ENCODE measurements around the gene MTUS2. TPM values are rescaled to one million over a fixed set of nuclear protein-coding genes. Genes with fewer than 3 reads are reported as not detected.

The MTUS2 gene
- under 1 TPM in 3 of 4 donors, not detected in 1; 0.26 to 0.72 (median 0.38) TPM for total RNA-seq

DNA sequence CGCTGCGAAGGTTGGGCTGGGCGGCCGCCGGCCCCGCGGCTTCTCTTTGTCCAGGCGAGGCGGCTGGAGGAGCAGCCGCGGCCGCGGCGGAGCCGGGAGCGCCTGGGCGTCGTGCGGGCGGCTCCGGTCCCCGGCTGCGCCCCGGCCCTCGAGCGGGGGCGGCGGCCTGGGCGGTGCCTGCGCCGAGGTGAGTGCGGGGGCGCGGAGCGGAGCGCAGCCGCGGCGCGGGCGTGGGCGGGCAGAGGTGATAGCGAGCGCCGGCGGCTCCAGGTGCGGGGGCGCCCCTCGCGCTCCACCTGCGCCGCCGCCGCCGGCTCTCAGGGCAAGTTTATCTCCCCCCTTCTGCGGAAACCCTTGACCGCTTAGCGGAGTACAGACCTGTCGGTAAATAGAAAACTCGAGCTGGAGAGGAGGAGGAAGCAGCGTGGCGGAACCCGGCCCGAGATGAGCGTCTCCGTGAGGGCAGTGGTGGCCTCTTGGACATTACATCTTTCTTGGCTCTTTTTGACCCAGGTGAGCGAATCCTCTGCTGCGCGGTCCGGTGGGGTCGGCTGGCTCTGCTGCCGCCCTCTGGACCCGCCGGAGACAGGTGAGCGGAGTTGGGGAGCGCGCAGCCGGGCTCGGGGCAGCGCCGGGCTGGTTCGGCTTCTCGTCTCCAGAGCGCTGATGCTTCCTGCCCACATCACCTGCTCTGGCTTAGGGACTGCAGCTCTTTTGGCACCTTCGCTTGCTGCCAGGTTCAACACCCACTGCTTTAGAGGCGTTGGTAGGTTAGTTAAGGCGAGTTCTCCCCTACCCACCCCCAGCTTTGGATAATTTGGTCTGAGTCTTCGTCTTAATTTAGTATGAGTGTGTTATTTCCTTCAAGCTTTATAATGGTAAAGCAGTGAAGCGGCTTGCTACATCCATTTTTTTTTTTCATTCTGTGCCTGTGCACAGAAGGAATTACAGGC lies at the start of gene MTUS2:
TSS of gene MTUS2 (plus strand) at position 241 of the 953 bp plus-strand sequence.
- no peak for DNase-seq (ENCODE audit: low spot score in 2 of 2)
- TF ChIP-seq EP300 (IDR thresholded peaks at IDR 0.05): no peak
- TF ChIP-seq, protein P1, sequence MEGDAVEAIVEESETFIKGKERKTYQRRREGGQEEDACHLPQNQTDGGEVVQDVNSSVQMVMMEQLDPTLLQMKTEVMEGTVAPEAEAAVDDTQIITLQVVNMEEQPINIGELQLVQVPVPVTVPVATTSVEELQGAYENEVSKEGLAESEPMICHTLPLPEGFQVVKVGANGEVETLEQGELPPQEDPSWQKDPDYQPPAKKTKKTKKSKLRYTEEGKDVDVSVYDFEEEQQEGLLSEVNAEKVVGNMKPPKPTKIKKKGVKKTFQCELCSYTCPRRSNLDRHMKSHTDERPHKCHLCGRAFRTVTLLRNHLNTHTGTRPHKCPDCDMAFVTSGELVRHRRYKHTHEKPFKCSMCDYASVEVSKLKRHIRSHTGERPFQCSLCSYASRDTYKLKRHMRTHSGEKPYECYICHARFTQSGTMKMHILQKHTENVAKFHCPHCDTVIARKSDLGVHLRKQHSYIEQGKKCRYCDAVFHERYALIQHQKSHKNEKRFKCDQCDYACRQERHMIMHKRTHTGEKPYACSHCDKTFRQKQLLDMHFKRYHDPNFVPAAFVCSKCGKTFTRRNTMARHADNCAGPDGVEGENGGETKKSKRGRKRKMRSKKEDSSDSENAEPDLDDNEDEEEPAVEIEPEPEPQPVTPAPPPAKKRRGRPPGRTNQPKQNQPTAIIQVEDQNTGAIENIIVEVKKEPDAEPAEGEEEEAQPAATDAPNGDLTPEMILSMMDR (IDR thresholded peaks at IDR 0.05): no peak
- TF ChIP-seq POLR2AphosphoS5 (IDR thresholded peaks at IDR 0.05): no peak
- TF ChIP-seq POLR2A (IDR thresholded peaks at IDR 0.05): no peak
- Histone ChIP-seq H3K27ac (no peak within 1 kb of the TSS), H3K4me3 (peak within 1 kb of the TSS; percentile 49), H3K36me3 (no peaks in the 10 kb centered on the region), H3K4me1 (peaks cover 16% of the 10 kb centered on the region), H3K9me3 (no peaks in the 10 kb centered on the region), H3K27me3 (peaks cover 72% of the 10 kb centered on the region)
- 2% methylated on average over 27 of the region's 89 CpGs for WGBS

DNA sequence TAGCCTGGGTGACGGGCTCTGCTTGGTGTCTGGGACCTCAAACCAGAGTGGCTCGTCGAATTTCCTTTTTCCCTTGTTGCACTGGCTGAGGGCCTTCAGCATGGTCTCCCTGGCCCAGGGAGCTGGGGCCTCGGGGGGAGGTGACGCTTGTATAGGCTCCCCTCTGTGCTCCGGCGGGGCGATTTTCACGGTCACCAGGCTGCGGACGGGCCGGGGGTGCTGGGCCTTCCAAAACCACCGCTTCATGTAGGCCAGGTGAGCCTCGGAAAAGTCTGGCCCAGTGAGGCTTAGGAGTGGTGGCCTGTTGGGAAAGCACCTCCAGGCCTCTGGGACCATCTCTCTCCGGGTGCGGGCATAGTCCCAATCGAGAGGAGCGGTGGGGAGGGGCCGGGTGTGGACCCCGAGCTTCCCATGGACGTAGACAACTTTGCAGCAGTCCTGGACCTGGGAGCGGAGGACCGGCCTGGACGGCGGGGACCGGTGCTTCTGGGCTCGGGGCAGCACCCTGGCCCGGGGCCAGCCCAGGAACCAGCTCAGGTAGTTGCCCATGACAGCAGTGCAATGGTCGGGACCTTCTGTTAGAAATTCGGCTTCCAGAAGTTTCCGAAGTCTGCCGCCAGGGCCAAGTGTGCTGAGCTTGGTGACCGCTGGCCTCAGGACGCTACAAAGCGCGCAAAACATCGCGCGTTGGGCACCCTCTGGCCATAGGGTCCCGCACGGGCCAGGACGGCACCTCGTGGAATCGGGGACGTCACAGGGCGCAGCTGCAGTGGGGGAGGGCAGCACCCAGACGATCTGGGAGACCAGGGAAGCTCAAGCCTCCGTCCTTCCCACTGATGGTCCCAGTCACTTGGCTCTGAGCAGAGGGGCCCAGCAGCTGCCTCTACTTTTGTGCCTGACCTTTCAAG lies 41.6 kb upstream of the MTUS2 start:
- WGBS: 95% methylated on average over 40 of the region's 48 CpGs
- Histone ChIP-seq H3K27me3 (no peaks in the 10 kb centered on the region), H3K9me3 (no peaks in the 10 kb centered on the region), H3K4me3 (no peak overlapping the region), H3K4me1 (no peaks in the 10 kb centered on the region), H3K27ac (no peak overlapping the region), H3K36me3 (no peaks in the 10 kb centered on the region)
- TF ChIP-seq, protein P1 (IDR thresholded peaks at IDR 0.05): no peak
- TF ChIP-seq POLR2A (IDR thresholded peaks at IDR 0.05): no peak
- no peak for DNase-seq (ENCODE audit: low spot score in 2 of 2)

DNA sequence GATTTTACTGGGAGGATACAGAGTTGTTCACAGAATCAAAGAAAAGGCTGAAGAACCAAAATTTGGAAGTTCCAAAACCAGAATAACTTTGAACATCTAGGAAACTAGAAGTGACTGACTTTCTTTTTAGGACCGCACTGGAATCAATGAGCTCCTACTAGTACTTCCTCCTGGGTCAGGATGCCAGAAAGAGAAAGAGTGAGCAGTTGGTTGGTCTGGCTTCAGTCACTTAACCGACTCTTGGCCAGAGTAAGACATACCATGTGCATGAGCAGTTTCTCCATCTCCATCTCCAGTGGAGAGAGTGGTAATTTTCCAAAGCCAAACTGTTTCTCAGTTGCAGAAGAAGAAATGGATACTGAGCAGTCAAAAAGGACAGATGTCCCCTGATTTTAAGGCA lies 27.1 kb upstream of the MTUS2 start:
- Histone ChIP-seq H3K4me1 (peaks cover 2% of the 10 kb centered on the region), H3K27me3 (peaks cover 4% of the 10 kb centered on the region), H3K36me3 (no peaks in the 10 kb centered on the region), H3K27ac (no peak overlapping the region), H3K4me3 (no peak overlapping the region), H3K9me3 (no peaks in the 10 kb centered on the region)
- TF ChIP-seq, protein P1 (IDR thresholded peaks at IDR 0.05): no peak
- TF ChIP-seq POLR2AphosphoS5 (IDR thresholded peaks at IDR 0.05) (no peak), EP300 (IDR thresholded peaks at IDR 0.05) (no peak), POLR2A (IDR thresholded peaks at IDR 0.05) (no peak)
- no peak for DNase-seq (ENCODE audit: low spot score in 2 of 2)
- 23% methylated on average over 2 of the region's 2 CpGs for WGBS

DNA sequence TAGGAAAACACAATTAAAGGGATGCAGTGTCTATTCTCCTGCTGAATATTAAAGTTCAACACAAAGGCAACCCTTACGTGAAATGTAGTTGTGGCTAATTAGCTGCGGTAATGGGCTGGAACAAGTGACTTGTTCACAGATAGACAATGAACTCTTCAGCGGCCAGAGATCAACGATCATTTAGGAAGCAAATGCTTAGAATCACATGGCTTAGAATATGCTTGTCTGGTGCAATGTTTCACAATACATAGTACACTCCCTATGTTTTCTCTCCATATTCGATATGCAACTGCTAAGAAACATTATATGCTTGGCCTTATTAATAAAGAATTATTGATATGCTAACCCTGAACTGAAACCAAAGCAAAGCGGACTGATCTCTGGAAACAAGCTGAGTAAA lies 25.7 kb upstream of the MTUS2 start:
- Histone ChIP-seq H3K9me3 (no peaks in the 10 kb centered on the region), H3K27ac (no peak overlapping the region), H3K4me1 (peaks cover 2% of the 10 kb centered on the region), H3K4me3 (no peak overlapping the region), H3K27me3 (no peaks in the 10 kb centered on the region), H3K36me3 (no peaks in the 10 kb centered on the region)
- TF ChIP-seq POLR2AphosphoS5 (IDR thresholded peaks at IDR 0.05) (no peak), EP300 (IDR thresholded peaks at IDR 0.05) (no peak), POLR2A (IDR thresholded peaks at IDR 0.05) (no peak)
- TF ChIP-seq, protein P1 (IDR thresholded peaks at IDR 0.05): no peak
- 76% methylated on average over 6 of the region's 6 CpGs for WGBS
- DNase-seq (ENCODE audit: low spot score in 2 of 2): no peak

DNA sequence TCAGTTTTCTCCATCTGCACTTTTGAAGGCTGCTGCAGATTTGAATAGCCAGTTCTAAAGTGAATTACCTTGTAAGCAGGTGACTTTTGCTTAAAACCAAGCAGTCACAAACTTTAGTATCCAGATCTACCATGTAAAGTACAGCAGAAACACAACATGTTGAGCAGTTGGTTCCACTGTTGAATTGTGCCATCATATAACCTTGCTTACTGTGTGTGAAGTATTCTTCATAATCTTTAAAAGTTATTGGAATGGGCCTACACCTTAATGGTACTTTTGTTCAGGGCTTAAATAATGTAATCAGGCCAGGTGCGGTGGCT lies 23.2 kb upstream of the MTUS2 start:
- H3K4me3 ChIP-seq: no peak overlapping the region
- H3K9me3 ChIP-seq: no peaks in the 10 kb centered on the region
- peaks cover 3% of the 10 kb centered on the region for H3K27me3 ChIP-seq
- TF ChIP-seq, protein P1 (IDR thresholded peaks at IDR 0.05): no peak
- TF ChIP-seq POLR2AphosphoS5 (IDR thresholded peaks at IDR 0.05): no peak
- TF ChIP-seq POLR2A (IDR thresholded peaks at IDR 0.05): no peak
- TF ChIP-seq EP300 (IDR thresholded peaks at IDR 0.05): no peak
- DNase-seq (ENCODE audit: low spot score in 2 of 2): no peak
- WGBS: 94% methylated on average over 1 of the region's 1 CpG
- H3K4me1 ChIP-seq: peaks cover 2% of the 10 kb centered on the region
- no peak overlapping the region for H3K27ac ChIP-seq
- H3K36me3 ChIP-seq: no peaks in the 10 kb centered on the region

Measured in suprapubic skin (tissue), 4 donors.